ENCODE results near the gene ZZZ3.
"Not testable (repeated sequence)": the region's sequence is repeated elsewhere in the genome, so short reads cannot be mapped to it uniquely, and the experiment has no call there.

The ZZZ3 gene

GRCh38 chr1:77668924-77669449, 13.5 kb downstream of the ZZZ3 start:
- DNase-seq, result no peak

GRCh38 chr1:77664939-77665516, 17.4 kb downstream of the ZZZ3 start:
- no peak for DNase-seq

- DNase-seq, result no peak
These were observed 20.8 kb downstream of the ZZZ3 start for GRCh38 chr1:77661696-77662095.

GRCh38 chr1:77659879-77660593, 22.4 kb downstream of the ZZZ3 start:
- no peak for DNase-seq

GRCh38 chr1:77658271-77658670, 24.2 kb downstream of the ZZZ3 start:
- DNase-seq, result no peak

GRCh38 chr1:77655431-77655974, 27.0 kb downstream of the ZZZ3 start:
- DNase-seq, result no peak

- no peak for DNase-seq
These were observed 29.4 kb downstream of the ZZZ3 start for GRCh38 chr1:77652970-77653516.

- DNase-seq, result no peak
These were observed 30.2 kb downstream of the ZZZ3 start for GRCh38 chr1:77652268-77652667.

GRCh38 chr1:77649127-77649526, 33.3 kb downstream of the ZZZ3 start:
- no peak for DNase-seq

- not testable (repeated sequence) for DNase-seq
These were observed 36.2 kb downstream of the ZZZ3 start for GRCh38 chr1:77646224-77646623.

- no peak for DNase-seq
These were observed 39.0 kb downstream of the ZZZ3 start for GRCh38 chr1:77643456-77643855.

GRCh38 chr1:77642941-77643340, 39.5 kb downstream of the ZZZ3 start:
- DNase-seq, result no peak

- no peak for DNase-seq
These were observed 40.3 kb downstream of the ZZZ3 start for GRCh38 chr1:77642196-77642595.

GRCh38 chr1:77639557-77640069, 42.8 kb downstream of the ZZZ3 start:
- DNase-seq, result no peak

- DNase-seq, result no peak
These were observed 43.4 kb downstream of the ZZZ3 start for GRCh38 chr1:77639056-77639455.

GRCh38 chr1:77636864-77637263, 45.6 kb downstream of the ZZZ3 start:
- DNase-seq, result no peak

Data from stimulated activated CD4-positive, alpha-beta T cell treated with anti-CD3 and anti-CD28 coated beads, Interleukin-4, amount 100 ng/mL, for 4 hours (primary cell).